ENCODE results near the gene NACC2. TPM values are rescaled to one million over a fixed set of nuclear protein-coding genes. Genes with fewer than 3 reads are reported as not detected.

NACC2 gene
- total RNA-seq, 1 experiment from 2014 or later, result 62.0 TPM

GRCh38 chr9:136014147-136014923 is 80.8 kb downstream of the NACC2 start:
- ATAC-seq, result no peak

GRCh38 chr9:136013524-136014034 is 81.5 kb downstream of the NACC2 start:
- POLR2A ChIA-PET, result no interaction called here
- intact Hi-C loops (cut with micrococcal nuclease; ENCODE audit: unreplicated experiment), result no loop called here
- H3K4me1 ChIP-seq (ENCODE audit: control insufficient read depth, insufficient read depth, low read length), result peaks cover 4% of the 10 kb centered on the region; the same call in 1 of the 2 replicates
- TF ChIP-seq SIN3A (IDR thresholded peaks at IDR 0.05; ENCODE audit: borderline replicate concordance, insufficient read depth, low read depth, low read length) (no peak), POLR2AphosphoS5 (IDR thresholded peaks at IDR 0.05; ENCODE audit: low read depth, low read length) (no peak), TCF7L2 (IDR thresholded peaks at IDR 0.05; ENCODE audit: low read depth, low read length) (no peak), CTCF (IDR thresholded peaks at IDR 0.05) (no peak), REST (IDR thresholded peaks at IDR 0.05; ENCODE audit: insufficient read depth in 1 of 2, low read depth in 2 of 2, low read length in 1 of 2) (no peak)
- in situ Hi-C loops (cut with HindIII; ENCODE audit: low pct_unique_long_range_greater_than_20kb, low sequenced_read_pairs), result no loop called here
- H3K27ac ChIP-seq (ENCODE audit: low read length), result no peak overlapping the region
- H3K27me3 ChIP-seq (ENCODE audit: control insufficient read depth, insufficient read depth, low read length), result no peaks in the 10 kb centered on the region
- CTCF ChIA-PET, result no interaction called here
- no peaks in the 10 kb centered on the region for H3K36me3 ChIP-seq (ENCODE audit: control insufficient read depth, insufficient read depth, low read length)
- no TSS peak for BruUV-seq (replicated peaks)
- DNase-seq (ENCODE audit: low read depth, low spot score) (no peak), ATAC-seq (no peak)
- H3K9me3 ChIP-seq (ENCODE audit: control insufficient read depth, insufficient read depth, low read depth, low read length), result no peaks in the 10 kb centered on the region
- H3K4me3 ChIP-seq (ENCODE audit: low read depth in 2 of 2, low read length in 2 of 2), result no peak overlapping the region

More at GRCh38 chr9:136014147-136014923, 80.8 kb downstream of the NACC2 start:
- Histone ChIP-seq H3K36me3 (ENCODE audit: control insufficient read depth, insufficient read depth, low read length) (no peaks in the 10 kb centered on the region), H3K27me3 (ENCODE audit: control insufficient read depth, insufficient read depth, low read length) (no peaks in the 10 kb centered on the region), H3K9me3 (ENCODE audit: control insufficient read depth, insufficient read depth, low read depth, low read length) (no peaks in the 10 kb centered on the region), H3K27ac (ENCODE audit: low read length) (no peak overlapping the region), H3K4me1 (ENCODE audit: control insufficient read depth, insufficient read depth, low read length) (no peaks in the 10 kb centered on the region; the same call in 1 of the 2 replicates), H3K4me3 (ENCODE audit: low read depth in 2 of 2, low read length in 2 of 2) (no peak overlapping the region)
- intact Hi-C loops (cut with micrococcal nuclease; ENCODE audit: unreplicated experiment) (no loop called here), in situ Hi-C loops (cut with HindIII; ENCODE audit: low pct_unique_long_range_greater_than_20kb, low sequenced_read_pairs) (no loop called here)
- BruUV-seq (replicated peaks), result no TSS peak
- ChIA-PET POLR2A (no interaction called here), CTCF (no interaction called here)
- DNase-seq (ENCODE audit: low read depth, low spot score), result no peak
- no peak for TF ChIP-seq TCF7L2 (IDR thresholded peaks at IDR 0.05; ENCODE audit: low read depth, low read length)

GRCh38 chr9:136013116-136013515 is 82.0 kb downstream of the NACC2 start:
- ChIA-PET POLR2A (no interaction called here), CTCF (no interaction called here)
- no peak overlapping the region for H3K27ac ChIP-seq (ENCODE audit: low read length)
- H3K4me1 ChIP-seq (ENCODE audit: control insufficient read depth, insufficient read depth, low read length), result peaks cover 5% of the 10 kb centered on the region; the same call in 1 of the 2 replicates
- TF ChIP-seq SIN3A (IDR thresholded peaks at IDR 0.05; ENCODE audit: borderline replicate concordance, insufficient read depth, low read depth, low read length), result no peak
- no peak for TF ChIP-seq REST (IDR thresholded peaks at IDR 0.05; ENCODE audit: insufficient read depth in 1 of 2, low read depth in 2 of 2, low read length in 1 of 2)
- TF ChIP-seq POLR2AphosphoS5 (IDR thresholded peaks at IDR 0.05; ENCODE audit: low read depth, low read length), result no peak
- TF ChIP-seq TCF7L2 (IDR thresholded peaks at IDR 0.05; ENCODE audit: low read depth, low read length), result no peak
- no peak for TF ChIP-seq CTCF (IDR thresholded peaks at IDR 0.05)
- in situ Hi-C loops (cut with HindIII; ENCODE audit: low pct_unique_long_range_greater_than_20kb, low sequenced_read_pairs), result no loop called here
- H3K9me3 ChIP-seq (ENCODE audit: control insufficient read depth, insufficient read depth, low read depth, low read length), result no peaks in the 10 kb centered on the region
- no peaks in the 10 kb centered on the region for H3K27me3 ChIP-seq (ENCODE audit: control insufficient read depth, insufficient read depth, low read length)
- no peaks in the 10 kb centered on the region for H3K36me3 ChIP-seq (ENCODE audit: control insufficient read depth, insufficient read depth, low read length)
- no peak overlapping the region for H3K4me3 ChIP-seq (ENCODE audit: low read depth in 2 of 2, low read length in 2 of 2)
- intact Hi-C loops (cut with micrococcal nuclease; ENCODE audit: unreplicated experiment), result no loop called here
- DNase-seq (ENCODE audit: low read depth, low spot score) (no peak), ATAC-seq (no peak)
- no TSS peak for BruUV-seq (replicated peaks)
